ENCODE results near the gene SND1.
A peak's percentile ranks its signal among the peaks of the same experiment; 100 is the strongest.

Gene SND1

GRCh38 chr7:127789031-127789430 lies 137.0 kb downstream of the SND1 start:
- no peak for TF ChIP-seq CTCF (IDR thresholded peaks at IDR 0.05)

- TF ChIP-seq CTCF (IDR thresholded peaks at IDR 0.05), result no peak
Observed at GRCh38 chr7:127791446-127792189, 139.6 kb downstream of the SND1 start.

- TF ChIP-seq CTCF (IDR thresholded peaks at IDR 0.05), result peak; percentile 63
Observed at GRCh38 chr7:127792528-127793342, 140.7 kb downstream of the SND1 start.

- no peak for TF ChIP-seq CTCF (IDR thresholded peaks at IDR 0.05)
Observed at GRCh38 chr7:127793582-127793981, 141.6 kb downstream of the SND1 start.

GRCh38 chr7:127794136-127794535 lies 142.1 kb downstream of the SND1 start:
- TF ChIP-seq CTCF (IDR thresholded peaks at IDR 0.05), result no peak

- TF ChIP-seq CTCF (IDR thresholded peaks at IDR 0.05), result no peak
Observed at GRCh38 chr7:127794551-127794950, 142.6 kb downstream of the SND1 start.

GRCh38 chr7:127798023-127798422 lies 146.0 kb downstream of the SND1 start:
- no peak for TF ChIP-seq CTCF (IDR thresholded peaks at IDR 0.05)

Measured in LNCAP (cell line).